Astrocyte (in vitro differentiated cells and primary cell): ENCODE results near the gene TFF3. TPM values are rescaled to one million over a fixed set of nuclear protein-coding genes. Genes with fewer than 3 reads are reported as not detected.

ENCODE experiments used
- DNase-seq: peaks from one replicate; pipeline ENCODE4 v3.0.0-alpha.2; 2010; ENCODE audit warnings: low read depth
- FAIRE-seq: peaks from 2 replicates; lab custom pipeline; 2011; peaks lifted over from hg19 to GRCh38; lab: Jason Lieb, UNC
- H2AFZ ChIP-seq: 2 replicates; pipeline ENCODE4 v1.6.0; 2012; ENCODE audit warnings: low read depth, low read length, inconsistent platforms
- H3K27ac ChIP-seq: 2 replicates; pipeline ENCODE4 v1.5.1; 2011; ENCODE audit warnings: low read depth, low read length, inconsistent platforms
- H3K27me3 ChIP-seq: 2 replicates; pipeline ENCODE4 v1.6.0; 2011; ENCODE audit warnings: low read length, inconsistent platforms; ENCODE audit not compliant: insufficient read depth
- H3K36me3 ChIP-seq: 2 replicates; pipeline ENCODE4 v1.5.1; 2011; ENCODE audit warnings: low read length, inconsistent platforms; ENCODE audit not compliant: insufficient read depth
- H3K4me1 ChIP-seq: 2 replicates; pipeline ENCODE4 v1.5.1; 2011; ENCODE audit warnings: low read length, inconsistent platforms; ENCODE audit not compliant: insufficient read depth
- H3K4me2 ChIP-seq: 2 replicates; pipeline ENCODE4 v1.6.0; 2012; ENCODE audit warnings: low read length, inconsistent platforms
- H3K4me3 ChIP-seq: 2 replicates; pipeline ENCODE4 v1.5.1; 2011; ENCODE audit warnings: low read depth, mild to moderate bottlenecking, low read length, inconsistent platforms; ENCODE audit not compliant: insufficient read depth
- H3K79me2 ChIP-seq: 2 replicates; pipeline ENCODE4 v1.6.0; 2012; ENCODE audit warnings: mild to moderate bottlenecking, low read length, inconsistent platforms; ENCODE audit not compliant: insufficient read depth
- H3K9ac ChIP-seq: 2 replicates; pipeline ENCODE4 v1.6.0; 2012; ENCODE audit warnings: mild to moderate bottlenecking, low read length, inconsistent platforms
- H3K9me3 ChIP-seq: 2 replicates; pipeline ENCODE4 v1.5.1; 2012; ENCODE audit warnings: low read depth, mild to moderate bottlenecking, low read length, inconsistent platforms; ENCODE audit not compliant: insufficient read depth
- H4K20me1 ChIP-seq: 2 replicates; pipeline ENCODE4 v1.6.0; 2012; ENCODE audit warnings: low read length, inconsistent platforms; ENCODE audit not compliant: insufficient read depth
- H3K27ac Mint-ChIP-seq: one replicate; pipeline ENCODE4 v1.8.0; 2021; ENCODE audit warnings: mild to moderate bottlenecking, mixed read lengths; ENCODE audit not compliant: unreplicated experiment
- H3K27me3 Mint-ChIP-seq: one replicate; pipeline ENCODE4 v1.8.0; 2021; ENCODE audit warnings: low read depth, mixed read lengths; ENCODE audit not compliant: unreplicated experiment
- H3K36me3 Mint-ChIP-seq: one replicate; pipeline ENCODE4 v1.8.0; 2021; ENCODE audit warnings: low read depth, mixed read lengths; ENCODE audit not compliant: unreplicated experiment
- H3K4me1 Mint-ChIP-seq: one replicate; pipeline ENCODE4 v1.8.0; 2021; ENCODE audit warnings: low read depth, mixed read lengths; ENCODE audit not compliant: unreplicated experiment
- H3K4me3 Mint-ChIP-seq: one replicate; pipeline ENCODE4 v1.8.0; 2021; ENCODE audit warnings: mild to moderate bottlenecking, moderate library complexity, mixed read lengths; ENCODE audit not compliant: unreplicated experiment
- H3K9me3 Mint-ChIP-seq: one replicate; pipeline ENCODE4 v1.8.0; 2021; ENCODE audit warnings: mild to moderate bottlenecking, mixed read lengths; ENCODE audit not compliant: unreplicated experiment
- EZH2 ChIP-seq: IDR thresholded peaks from 2 replicates; pipeline ENCODE4 v1.6.1; 2012; ENCODE audit warnings: mild to moderate bottlenecking, low read length, inconsistent platforms; ENCODE audit not compliant: insufficient read depth
- total RNA-seq: library from RNA; stranded (reverse); gene quantifications from 2 replicates; pipeline ENCODE4 v1.2.1, GENCODE V29; 2021
- TF ChIP-seq, protein P1 (sequence below): IDR thresholded peaks from 2 replicates; pipeline ENCODE4 v1.5.1; 2011; ENCODE audit warnings: low read depth, mild to moderate bottlenecking, inconsistent platforms, low read length, moderate library complexity; ENCODE audit not compliant: insufficient read depth

Gene TFF3
- total RNA-seq, 1 donor from 2014 or later = not detected

GRCh38 chr21:42291003-42291750 is 24.0 kb downstream of the TFF3 start:
- Histone ChIP-seq H3K79me2 (no peaks in the 10 kb centered on the region), H3K27me3 (no peaks in the 10 kb centered on the region), H3K4me1 (no peaks in the 10 kb centered on the region), H3K9me3 (no peaks in the 10 kb centered on the region), H3K27ac (no peak overlapping the region), H3K4me2 (no peak overlapping the region), H3K4me3 (no peak overlapping the region), H3K36me3 (no peaks in the 10 kb centered on the region), H2AFZ (no peak overlapping the region), H4K20me1 (no peaks in the 10 kb centered on the region), H3K9ac (no peak overlapping the region)
- TF ChIP-seq, protein P1, sequence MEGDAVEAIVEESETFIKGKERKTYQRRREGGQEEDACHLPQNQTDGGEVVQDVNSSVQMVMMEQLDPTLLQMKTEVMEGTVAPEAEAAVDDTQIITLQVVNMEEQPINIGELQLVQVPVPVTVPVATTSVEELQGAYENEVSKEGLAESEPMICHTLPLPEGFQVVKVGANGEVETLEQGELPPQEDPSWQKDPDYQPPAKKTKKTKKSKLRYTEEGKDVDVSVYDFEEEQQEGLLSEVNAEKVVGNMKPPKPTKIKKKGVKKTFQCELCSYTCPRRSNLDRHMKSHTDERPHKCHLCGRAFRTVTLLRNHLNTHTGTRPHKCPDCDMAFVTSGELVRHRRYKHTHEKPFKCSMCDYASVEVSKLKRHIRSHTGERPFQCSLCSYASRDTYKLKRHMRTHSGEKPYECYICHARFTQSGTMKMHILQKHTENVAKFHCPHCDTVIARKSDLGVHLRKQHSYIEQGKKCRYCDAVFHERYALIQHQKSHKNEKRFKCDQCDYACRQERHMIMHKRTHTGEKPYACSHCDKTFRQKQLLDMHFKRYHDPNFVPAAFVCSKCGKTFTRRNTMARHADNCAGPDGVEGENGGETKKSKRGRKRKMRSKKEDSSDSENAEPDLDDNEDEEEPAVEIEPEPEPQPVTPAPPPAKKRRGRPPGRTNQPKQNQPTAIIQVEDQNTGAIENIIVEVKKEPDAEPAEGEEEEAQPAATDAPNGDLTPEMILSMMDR = no peak
- TF ChIP-seq EZH2 = no peak
- Mint-ChIP-seq H3K4me1 (peaks cover 15% of the 10 kb centered on the region), H3K27me3 (peaks cover 24% of the 10 kb centered on the region), H3K36me3 (no peaks in the 10 kb centered on the region), H3K27ac (no peak overlapping the region), H3K9me3 (peaks cover 10% of the 10 kb centered on the region), H3K4me3 (no peak overlapping the region)
- no peak for FAIRE-seq
- no peak for DNase-seq

GRCh38 chr21:42290505-42290904 is 24.7 kb downstream of the TFF3 start:
- no peaks in the 10 kb centered on the region for H3K27me3 ChIP-seq
- Mint-ChIP-seq H3K27me3 (peaks cover 18% of the 10 kb centered on the region), H3K9me3 (peaks cover 12% of the 10 kb centered on the region), H3K4me1 (peaks cover 15% of the 10 kb centered on the region), H3K4me3 (no peak overlapping the region), H3K36me3 (no peaks in the 10 kb centered on the region), H3K27ac (no peak overlapping the region)
- FAIRE-seq (no peak), DNase-seq (no peak)
- no peak overlapping the region for H2AFZ ChIP-seq
- no peaks in the 10 kb centered on the region for H3K4me1 ChIP-seq
- no peak overlapping the region for H3K4me3 ChIP-seq
- no peaks in the 10 kb centered on the region for H4K20me1 ChIP-seq
- no peak overlapping the region for H3K9ac ChIP-seq
- no peak for TF ChIP-seq EZH2
- TF ChIP-seq, protein P1 = no peak
- no peaks in the 10 kb centered on the region for H3K36me3 ChIP-seq
- H3K27ac ChIP-seq = no peak overlapping the region
- no peak overlapping the region for H3K4me2 ChIP-seq
- no peaks in the 10 kb centered on the region for H3K79me2 ChIP-seq
- no peaks in the 10 kb centered on the region for H3K9me3 ChIP-seq

GRCh38 chr21:42289926-42290325 is 25.3 kb downstream of the TFF3 start:
- Histone ChIP-seq H3K4me1 (no peaks in the 10 kb centered on the region), H3K79me2 (no peaks in the 10 kb centered on the region), H3K9ac (no peak overlapping the region), H3K4me3 (no peak overlapping the region), H2AFZ (no peak overlapping the region), H3K36me3 (no peaks in the 10 kb centered on the region), H3K4me2 (no peak overlapping the region), H3K9me3 (no peaks in the 10 kb centered on the region), H4K20me1 (no peaks in the 10 kb centered on the region), H3K27me3 (no peaks in the 10 kb centered on the region), H3K27ac (no peak overlapping the region)
- no peak for TF ChIP-seq EZH2
- TF ChIP-seq, protein P1 = no peak
- Mint-ChIP-seq H3K27ac (no peak overlapping the region), H3K9me3 (peaks cover 12% of the 10 kb centered on the region), H3K36me3 (no peaks in the 10 kb centered on the region), H3K4me1 (peaks cover 15% of the 10 kb centered on the region), H3K27me3 (peaks cover 13% of the 10 kb centered on the region), H3K4me3 (no peak overlapping the region)
- FAIRE-seq (no peak), DNase-seq (no peak)
